ENCODE results near the gene LRRC3C. TPM values are rescaled to one million over a fixed set of nuclear protein-coding genes. Genes with fewer than 3 reads are reported as not detected.
"Not testable (repeated sequence)": the region's sequence is repeated elsewhere in the genome, so short reads cannot be mapped to it uniquely, and the experiment has no call there.

LRRC3C gene
- total and polyA plus RNA-seq, 4 donors = 0.08 to 0.24 (median 0.17) TPM; not detected in 1

DNA sequence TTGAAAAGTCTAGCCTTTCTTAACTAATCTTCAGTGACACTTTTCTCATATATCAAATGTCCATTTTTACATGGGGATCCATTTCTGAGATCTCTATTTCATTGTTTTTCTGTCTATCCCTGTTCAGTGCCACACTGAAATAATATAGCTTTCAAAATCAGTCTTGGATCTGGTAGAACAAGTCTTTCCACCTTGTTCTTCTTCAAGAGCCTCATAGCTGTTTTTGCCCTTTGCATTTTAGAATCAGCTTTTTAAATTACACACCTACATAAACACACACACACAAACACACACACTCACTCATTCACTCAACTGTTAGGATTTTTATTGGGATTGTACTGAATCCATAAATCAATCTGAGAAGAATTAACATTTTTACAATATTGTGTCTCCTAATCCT is 28.3 kb upstream of the LRRC3C start:
- Histone ChIP-seq H3K36me3 (ENCODE audit: control insufficient read depth in 4 of 4, insufficient read depth in 3 of 4, low read depth in 1 of 4, low read length in 3 of 4) (peaks cover 0 to 7% (median 2%) of the 10 kb centered on the region in 4 donors), H3K27me3 (ENCODE audit: control insufficient read depth in 4 of 4, insufficient read depth in 4 of 4, low read length in 3 of 4) (no peaks in the 10 kb centered on the region), H3K27ac (ENCODE audit: low read depth in 1 of 2, low read length in 2 of 2) (no peak overlapping the region), H3K9ac (ENCODE audit: low read depth in 1 of 2, low read length in 2 of 2) (no peak overlapping the region), H3K9me3 (ENCODE audit: control insufficient read depth in 4 of 4, low read length in 3 of 4) (no peaks in the 10 kb centered on the region), H3K4me1 (ENCODE audit: control insufficient read depth in 4 of 4, insufficient read depth in 4 of 4, low read length in 3 of 4) (peaks cover 0 to 1% (median under 1%) of the 10 kb centered on the region in 4 donors), H3K4me3 (ENCODE audit: low read depth in 1 of 3, low read length in 3 of 3) (no peak overlapping the region)
- TF ChIP-seq YY1 (IDR thresholded peaks at IDR 0.05) = no peak
- DNase-seq (ENCODE audit: low spot score) = no peak

DNA sequence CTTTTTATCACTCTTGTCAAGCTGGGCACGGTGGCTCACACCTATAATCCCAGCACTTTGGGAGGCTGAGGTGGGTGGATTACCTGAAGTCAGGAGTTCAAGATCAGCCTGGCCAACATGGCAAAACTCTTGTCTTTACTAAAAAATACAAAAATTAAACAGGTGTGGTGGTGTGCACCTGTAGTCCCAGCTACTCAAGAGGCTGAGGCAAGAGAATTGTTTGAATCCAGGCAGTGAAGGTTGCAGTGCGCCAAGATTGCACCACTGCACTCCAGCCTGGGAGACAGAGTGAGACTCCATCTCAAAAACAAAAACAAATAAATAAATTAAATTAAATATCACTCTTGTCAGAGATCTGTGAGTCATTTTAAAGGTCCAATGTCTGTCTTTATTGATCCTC is 25.5 kb upstream of the LRRC3C start:
- H3K36me3 ChIP-seq (ENCODE audit: control insufficient read depth in 4 of 4, insufficient read depth in 3 of 4, low read depth in 1 of 4, low read length in 3 of 4) = peaks cover 0 to 14% (median 5%) of the 10 kb centered on the region in 4 donors
- WGBS = 93% methylated on average over 2 of the region's 2 CpGs

DNA sequence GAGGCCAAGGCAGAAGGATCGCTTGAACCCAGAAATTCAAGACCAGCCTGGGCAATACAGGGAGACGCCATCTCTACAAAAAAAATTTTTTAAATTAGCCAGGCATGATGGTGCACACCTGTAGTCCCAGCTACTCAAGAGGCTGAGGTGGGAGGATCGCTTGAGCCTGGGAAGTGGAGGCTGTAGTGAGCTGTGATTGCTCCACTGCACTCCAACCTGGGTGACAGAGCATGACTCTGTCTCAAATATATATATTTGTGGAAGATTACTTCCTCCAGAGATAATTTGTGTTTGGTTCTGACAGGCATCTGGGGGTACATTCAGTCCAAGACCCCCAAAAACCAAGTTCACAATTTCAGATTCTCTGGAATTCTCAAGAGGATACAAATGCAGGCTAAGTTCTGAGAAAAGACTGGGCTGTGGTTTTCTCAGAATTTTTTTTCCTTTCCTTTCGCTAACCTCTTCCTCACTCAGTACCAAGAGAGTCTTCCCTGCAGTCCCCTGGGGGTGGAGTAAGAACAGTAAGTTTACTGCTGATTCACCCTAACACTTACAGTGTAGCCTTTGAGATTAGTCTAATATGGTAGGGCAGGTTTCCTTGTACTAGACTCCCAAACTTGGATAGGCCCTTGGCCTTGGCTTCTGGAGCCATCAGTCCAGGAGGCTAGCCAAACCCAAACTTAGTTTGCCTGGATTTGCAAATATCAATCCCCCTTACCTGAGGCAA is 24.2 kb upstream of the LRRC3C start:
- H3K9ac ChIP-seq (ENCODE audit: low read depth in 1 of 2, low read length in 2 of 2) = no peak overlapping the region
- H3K27ac ChIP-seq (ENCODE audit: low read depth in 1 of 2, low read length in 2 of 2) = no peak overlapping the region
- peaks cover 0 to 15% (median 6%) of the 10 kb centered on the region in 4 donors for H3K4me1 ChIP-seq (ENCODE audit: control insufficient read depth in 4 of 4, insufficient read depth in 4 of 4, low read length in 3 of 4)
- WGBS = 92% methylated on average over 4 of the region's 4 CpGs
- peaks cover 0 to 20% (median 11%) of the 10 kb centered on the region in 4 donors for H3K36me3 ChIP-seq (ENCODE audit: control insufficient read depth in 4 of 4, insufficient read depth in 3 of 4, low read depth in 1 of 4, low read length in 3 of 4)
- H3K27me3 ChIP-seq (ENCODE audit: control insufficient read depth in 4 of 4, insufficient read depth in 4 of 4, low read length in 3 of 4) = no peaks in the 10 kb centered on the region
- no peak overlapping the region for H3K4me3 ChIP-seq (ENCODE audit: low read depth in 1 of 3, low read length in 3 of 3)
- TF ChIP-seq YY1 (IDR thresholded peaks at IDR 0.05) = no peak
- TF ChIP-seq RXRA (IDR thresholded peaks at IDR 0.05) = no peak
- TF ChIP-seq, protein P1, sequence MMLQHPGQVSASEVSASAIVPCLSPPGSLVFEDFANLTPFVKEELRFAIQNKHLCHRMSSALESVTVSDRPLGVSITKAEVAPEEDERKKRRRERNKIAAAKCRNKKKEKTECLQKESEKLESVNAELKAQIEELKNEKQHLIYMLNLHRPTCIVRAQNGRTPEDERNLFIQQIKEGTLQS (IDR thresholded peaks at IDR 0.05) = no peak
- TF ChIP-seq, protein P2, sequence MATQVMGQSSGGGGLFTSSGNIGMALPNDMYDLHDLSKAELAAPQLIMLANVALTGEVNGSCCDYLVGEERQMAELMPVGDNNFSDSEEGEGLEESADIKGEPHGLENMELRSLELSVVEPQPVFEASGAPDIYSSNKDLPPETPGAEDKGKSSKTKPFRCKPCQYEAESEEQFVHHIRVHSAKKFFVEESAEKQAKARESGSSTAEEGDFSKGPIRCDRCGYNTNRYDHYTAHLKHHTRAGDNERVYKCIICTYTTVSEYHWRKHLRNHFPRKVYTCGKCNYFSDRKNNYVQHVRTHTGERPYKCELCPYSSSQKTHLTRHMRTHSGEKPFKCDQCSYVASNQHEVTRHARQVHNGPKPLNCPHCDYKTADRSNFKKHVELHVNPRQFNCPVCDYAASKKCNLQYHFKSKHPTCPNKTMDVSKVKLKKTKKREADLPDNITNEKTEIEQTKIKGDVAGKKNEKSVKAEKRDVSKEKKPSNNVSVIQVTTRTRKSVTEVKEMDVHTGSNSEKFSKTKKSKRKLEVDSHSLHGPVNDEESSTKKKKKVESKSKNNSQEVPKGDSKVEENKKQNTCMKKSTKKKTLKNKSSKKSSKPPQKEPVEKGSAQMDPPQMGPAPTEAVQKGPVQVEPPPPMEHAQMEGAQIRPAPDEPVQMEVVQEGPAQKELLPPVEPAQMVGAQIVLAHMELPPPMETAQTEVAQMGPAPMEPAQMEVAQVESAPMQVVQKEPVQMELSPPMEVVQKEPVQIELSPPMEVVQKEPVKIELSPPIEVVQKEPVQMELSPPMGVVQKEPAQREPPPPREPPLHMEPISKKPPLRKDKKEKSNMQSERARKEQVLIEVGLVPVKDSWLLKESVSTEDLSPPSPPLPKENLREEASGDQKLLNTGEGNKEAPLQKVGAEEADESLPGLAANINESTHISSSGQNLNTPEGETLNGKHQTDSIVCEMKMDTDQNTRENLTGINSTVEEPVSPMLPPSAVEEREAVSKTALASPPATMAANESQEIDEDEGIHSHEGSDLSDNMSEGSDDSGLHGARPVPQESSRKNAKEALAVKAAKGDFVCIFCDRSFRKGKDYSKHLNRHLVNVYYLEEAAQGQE (IDR thresholded peaks at IDR 0.05) = no peak
- no peak for TF ChIP-seq JUND (IDR thresholded peaks at IDR 0.05)
- TF ChIP-seq TAF1 (conservative IDR thresholded peaks at IDR 0.05) = no peak
- TF ChIP-seq, protein P3, sequence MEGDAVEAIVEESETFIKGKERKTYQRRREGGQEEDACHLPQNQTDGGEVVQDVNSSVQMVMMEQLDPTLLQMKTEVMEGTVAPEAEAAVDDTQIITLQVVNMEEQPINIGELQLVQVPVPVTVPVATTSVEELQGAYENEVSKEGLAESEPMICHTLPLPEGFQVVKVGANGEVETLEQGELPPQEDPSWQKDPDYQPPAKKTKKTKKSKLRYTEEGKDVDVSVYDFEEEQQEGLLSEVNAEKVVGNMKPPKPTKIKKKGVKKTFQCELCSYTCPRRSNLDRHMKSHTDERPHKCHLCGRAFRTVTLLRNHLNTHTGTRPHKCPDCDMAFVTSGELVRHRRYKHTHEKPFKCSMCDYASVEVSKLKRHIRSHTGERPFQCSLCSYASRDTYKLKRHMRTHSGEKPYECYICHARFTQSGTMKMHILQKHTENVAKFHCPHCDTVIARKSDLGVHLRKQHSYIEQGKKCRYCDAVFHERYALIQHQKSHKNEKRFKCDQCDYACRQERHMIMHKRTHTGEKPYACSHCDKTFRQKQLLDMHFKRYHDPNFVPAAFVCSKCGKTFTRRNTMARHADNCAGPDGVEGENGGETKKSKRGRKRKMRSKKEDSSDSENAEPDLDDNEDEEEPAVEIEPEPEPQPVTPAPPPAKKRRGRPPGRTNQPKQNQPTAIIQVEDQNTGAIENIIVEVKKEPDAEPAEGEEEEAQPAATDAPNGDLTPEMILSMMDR (IDR thresholded peaks at IDR 0.05; ENCODE audit: low read depth, low read length, missing input control) = no peak
- TF ChIP-seq RAD21 (IDR thresholded peaks at IDR 0.05) = no peak
- no peak for TF ChIP-seq EGR1 (IDR thresholded peaks at IDR 0.05; ENCODE audit: low read depth in 2 of 2)
- no peak for DNase-seq (ENCODE audit: low spot score)
- no peaks in the 10 kb centered on the region for H3K9me3 ChIP-seq (ENCODE audit: control insufficient read depth in 4 of 4, low read length in 3 of 4)

More for the DNA sequence above, 25.5 kb upstream of the LRRC3C start:
- H3K27ac ChIP-seq (ENCODE audit: low read depth in 1 of 2, low read length in 2 of 2); H3K9me3 ChIP-seq (ENCODE audit: control insufficient read depth in 4 of 4, low read length in 3 of 4); H3K9ac ChIP-seq (ENCODE audit: low read depth in 1 of 2, low read length in 2 of 2); DNase-seq (ENCODE audit: low spot score); H3K4me3 ChIP-seq (ENCODE audit: low read depth in 1 of 3, low read length in 3 of 3); H3K27me3 ChIP-seq (ENCODE audit: control insufficient read depth in 4 of 4, insufficient read depth in 4 of 4, low read length in 3 of 4): not testable (repeated sequence)
- peaks cover 0 to 15% (median 6%) of the 10 kb centered on the region in 4 donors for H3K4me1 ChIP-seq (ENCODE audit: control insufficient read depth in 4 of 4, insufficient read depth in 4 of 4, low read length in 3 of 4)

Data from liver (tissue), 9 donors.